Spleen (tissue), 11 donors: ENCODE measurements around the gene CNTNAP2. TPM values are rescaled to one million over a fixed set of nuclear protein-coding genes. Genes with fewer than 3 reads are reported as not detected.

Experiments used
- DNase-seq: peaks from one replicate; pipeline ENCODE4 v3.0.0-alpha.2; 2020
- H3K27ac ChIP-seq, 8 donors: fragments of 200-600 bp; sonication (generic) in 7 of 8; 1 replicate in 4 of 8; 2 replicates in 4 of 8; pipeline versions ENCODE4 v1.5.0 to v1.8.0; 2016 to 2021; ENCODE audit warnings: inconsistent platforms in 4 of 8, mild to moderate bottlenecking in 4 of 8, moderate library complexity in 1 of 8
- H3K27me3 ChIP-seq, 7 donors: fragments of 200-600 bp; sonication (generic) in 6 of 7; replicated peaks in 1 of 7; 1 replicate in 4 of 7; 2 replicates in 3 of 7; pipeline versions ENCODE4 v1.5.0 to v1.8.0; 2016 to 2021; ENCODE audit warnings: inconsistent platforms in 3 of 7, mild to moderate bottlenecking in 1 of 7
- H3K36me3 ChIP-seq, 6 donors: fragments of 200-600 bp; sonication (generic) in 5 of 6; 1 replicate in 4 of 6; 2 replicates in 2 of 6; pipeline versions ENCODE4 v1.5.0 to v1.8.0; 2016 to 2021; ENCODE audit warnings: inconsistent platforms in 2 of 6
- H3K4me1 ChIP-seq, 6 donors: fragments of 200-600 bp; sonication (generic) in 5 of 6; 1 replicate in 3 of 6; 2 replicates in 3 of 6; pipeline versions ENCODE4 v1.5.0 to v1.8.0; 2016 to 2021; ENCODE audit warnings: inconsistent platforms in 3 of 6
- H3K4me3 ChIP-seq, 8 donors: fragments of 200-600 bp; sonication (generic) in 7 of 8; 1 replicate in 4 of 8; 2 replicates in 4 of 8; pipeline versions ENCODE4 v1.5.0 to v1.8.0; 2016 to 2021; ENCODE audit warnings: inconsistent platforms in 4 of 8, mild to moderate bottlenecking in 4 of 8, moderate library complexity in 2 of 8
- H3K9me3 ChIP-seq, 8 donors: fragments of 200-600 bp; sonication (generic) in 7 of 8; 1 replicate in 4 of 8; 2 replicates in 4 of 8; pipeline versions ENCODE4 v1.5.0 to v1.8.0; 2016 to 2021; ENCODE audit warnings: inconsistent platforms in 4 of 8
- POLR2A ChIP-seq, 3 donors: fragments of 450-650 bp; IDR thresholded peaks; one replicate each; pipeline ENCODE4 v1.5.1; 2017; ENCODE audit warnings: antibody characterized with exemption in 3 of 3, mild to moderate bottlenecking in 1 of 3
- POLR2AphosphoS5 ChIP-seq, 3 donors: sonication (generic); formaldehyde crosslinking; IDR thresholded peaks; one replicate each; pipeline ENCODE4 v1.5.1; 2017; ENCODE audit warnings: antibody characterized with exemption in 3 of 3
- WGBS, 5 donors: extraction: QIAGEN DNeasy Blood & Tissue Kit in 3 of 5; methylation state at CpG; one replicate each; pipeline versions ENCODE4 v1.1.5 to v1.1.7; 2013 to 2018; 5-methylcytosine and 5-hydroxymethylcytosine counted together
- intact Hi-C: fragments of 100-400 bp; cut with DNase I; formaldehyde crosslinking; loops from one replicate; pipeline ENCODE4 v1.15.0; 2023; ENCODE audit warnings: low total_unique reads
- polyA plus RNA-seq, 3 donors: library from polyadenylated mRNA; stranded (reverse); fragments of 200-250 nt; gene quantifications; one replicate each; pipeline ENCODE4 v1.2.1, GENCODE V29; 2013
- total RNA-seq, 7 donors: library from RNA; depleted of rRNA in 3 of 7; stranded (reverse); fragments of >200 nt in 3 of 7; fragmentation: NEBNext Ultra II Directional in 4 of 7; extraction: Animal tissue kit (Norgen Biotek cat#: 25700) in 4 of 7; gene quantifications; one replicate each; pipeline versions ENCODE4 v1.1.0 to v1.2.1, GENCODE V29; 2016 to 2021
- TF ChIP-seq, protein P1 (sequence below), 11 experiments: fragments of 200-600 bp in 7 of 11; fragments of 450-650 bp in 4 of 11; sonication (generic) in 4 of 11; IDR thresholded peaks in 8 of 11; conservative IDR thresholded peaks in 3 of 11; 1 replicate in 7 of 11; 2 replicates in 4 of 11; pipeline versions ENCODE4 v1.4.0 to v1.8.0; 2016 to 2021; ENCODE audit warnings: antibody characterized with exemption in 11 of 11, inconsistent platforms in 4 of 11, mild to moderate bottlenecking in 1 of 11
- donor health status: healthy with polysubstance abuse.
- donor health status: DM: no; HTN: no; CAD: no; lungs with moderate emphysema.
- donor health status: DM: no; HTN: no; CAD: no.
- donor health status: Bipolar disorder and iron deficiency.
- donor health status: healthy.
- donor health status: DM: no; HTN: no; CAD: no.
- donor health status: DM: yes; HTN: yes; CAD: no.

CNTNAP2 gene
- total and polyA plus RNA-seq, 10 donors: 0.13 to 2.0 (median 0.82) TPM

DNA sequence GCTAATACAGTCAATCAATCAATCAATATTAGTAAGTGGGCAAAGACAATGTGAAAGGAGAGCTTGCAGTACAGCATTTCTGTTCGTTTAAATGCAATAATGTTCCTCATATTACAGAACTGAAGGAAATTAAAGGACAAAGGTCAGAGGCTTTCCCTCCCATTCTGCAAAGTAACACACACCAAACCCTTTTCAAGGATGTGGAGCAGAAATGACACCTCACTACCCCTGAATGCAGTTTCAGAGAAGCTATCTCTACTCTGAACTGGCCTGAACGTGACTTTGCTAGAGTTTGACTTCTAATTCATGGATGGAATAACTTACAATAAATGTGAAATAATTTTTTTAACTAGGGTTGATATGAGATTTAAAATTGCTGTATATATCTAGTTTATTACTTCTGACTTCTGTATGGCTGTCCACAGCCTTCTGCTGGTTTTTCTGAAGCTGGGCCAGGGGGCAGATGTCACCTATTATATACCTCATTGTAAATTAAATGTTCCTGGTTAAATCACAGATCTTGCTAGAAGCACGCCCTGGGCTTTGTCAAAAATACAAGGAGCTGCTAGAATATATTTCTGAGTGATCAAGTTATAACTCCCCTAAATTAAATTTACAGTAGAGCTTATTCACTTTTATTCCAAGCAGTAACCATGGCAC, 2317.1 kb downstream of the CNTNAP2 start:
- Histone ChIP-seq H3K4me3 (no peak overlapping the region), H3K4me1 (peaks cover 0 to 33% (median 4%) of the 10 kb centered on the region in 6 donors), H3K9me3 (peaks cover 0 to 8% (median 0%) of the 10 kb centered on the region in 8 donors), H3K36me3 (no peaks in the 10 kb centered on the region), H3K27ac (no peak overlapping the region), H3K27me3 (no peaks in the 10 kb centered on the region)
- WGBS, 5 donors: 73 to 82% (median 76%) methylated on average over 3 of the region's 3 CpGs
- DNase-seq: no peak
- intact Hi-C loops: no loop called here
- no peak for TF ChIP-seq POLR2AphosphoS5 (IDR thresholded peaks at IDR 0.05)
- TF ChIP-seq, protein P1, sequence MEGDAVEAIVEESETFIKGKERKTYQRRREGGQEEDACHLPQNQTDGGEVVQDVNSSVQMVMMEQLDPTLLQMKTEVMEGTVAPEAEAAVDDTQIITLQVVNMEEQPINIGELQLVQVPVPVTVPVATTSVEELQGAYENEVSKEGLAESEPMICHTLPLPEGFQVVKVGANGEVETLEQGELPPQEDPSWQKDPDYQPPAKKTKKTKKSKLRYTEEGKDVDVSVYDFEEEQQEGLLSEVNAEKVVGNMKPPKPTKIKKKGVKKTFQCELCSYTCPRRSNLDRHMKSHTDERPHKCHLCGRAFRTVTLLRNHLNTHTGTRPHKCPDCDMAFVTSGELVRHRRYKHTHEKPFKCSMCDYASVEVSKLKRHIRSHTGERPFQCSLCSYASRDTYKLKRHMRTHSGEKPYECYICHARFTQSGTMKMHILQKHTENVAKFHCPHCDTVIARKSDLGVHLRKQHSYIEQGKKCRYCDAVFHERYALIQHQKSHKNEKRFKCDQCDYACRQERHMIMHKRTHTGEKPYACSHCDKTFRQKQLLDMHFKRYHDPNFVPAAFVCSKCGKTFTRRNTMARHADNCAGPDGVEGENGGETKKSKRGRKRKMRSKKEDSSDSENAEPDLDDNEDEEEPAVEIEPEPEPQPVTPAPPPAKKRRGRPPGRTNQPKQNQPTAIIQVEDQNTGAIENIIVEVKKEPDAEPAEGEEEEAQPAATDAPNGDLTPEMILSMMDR (IDR thresholded peaks at IDR 0.05 in 8 of 11, conservative IDR thresholded peaks at IDR 0.05 in 3 of 11): no peak
- no peak for TF ChIP-seq POLR2A (IDR thresholded peaks at IDR 0.05)

- no peak overlapping the region for H3K27ac ChIP-seq
- no peak overlapping the region for H3K4me3 ChIP-seq
- H3K9me3 ChIP-seq: peaks cover 0 to 8% (median 0%) of the 10 kb centered on the region in 8 donors
- H3K4me1 ChIP-seq: peaks cover 0 to 33% (median 4%) of the 10 kb centered on the region in 6 donors
- H3K27me3 ChIP-seq: no peaks in the 10 kb centered on the region
- 86 to 98% (median 89%) methylated on average over 13 of the region's 13 CpGs for WGBS, 5 donors
- no peaks in the 10 kb centered on the region for H3K36me3 ChIP-seq
- TF ChIP-seq POLR2A (IDR thresholded peaks at IDR 0.05): no peak
- TF ChIP-seq, protein P1 (IDR thresholded peaks at IDR 0.05 in 8 of 11, conservative IDR thresholded peaks at IDR 0.05 in 3 of 11): no peak
- TF ChIP-seq POLR2AphosphoS5 (IDR thresholded peaks at IDR 0.05): no peak
- DNase-seq: no peak
- intact Hi-C loops: no loop called here
Observed at GRCh38 chr7:148434181-148434757, 2317.7 kb downstream of the CNTNAP2 start.

DNA sequence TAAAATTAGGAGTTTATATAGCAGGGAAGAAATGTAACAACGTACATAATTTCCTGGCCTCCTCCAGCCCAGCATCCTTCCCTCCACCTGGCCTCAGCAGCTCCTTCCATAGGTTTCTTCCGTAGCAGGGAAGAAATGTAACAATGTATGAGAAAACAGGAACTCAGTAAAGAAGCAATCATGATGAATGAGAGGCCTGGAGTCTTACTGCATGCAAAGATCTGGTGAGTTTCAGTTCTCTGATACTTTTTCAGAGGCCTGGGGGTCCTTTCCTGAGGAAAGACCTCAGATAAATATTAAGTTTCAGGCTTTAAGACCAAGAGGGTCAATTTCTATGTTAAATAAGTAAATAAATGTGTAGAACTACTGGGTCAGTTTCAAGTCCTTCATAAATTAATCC, 2318.3 kb downstream of the CNTNAP2 start:
- WGBS, 5 donors: 33 to 57% (median 51%) methylated on average over 2 of the region's 2 CpGs
- peaks cover 0 to 8% (median 0%) of the 10 kb centered on the region in 8 donors for H3K9me3 ChIP-seq
- no peak for DNase-seq
- intact Hi-C loops: no loop called here
- peaks cover 0 to 33% (median 4%) of the 10 kb centered on the region in 6 donors for H3K4me1 ChIP-seq
- TF ChIP-seq POLR2AphosphoS5 (IDR thresholded peaks at IDR 0.05) (no peak), POLR2A (IDR thresholded peaks at IDR 0.05) (no peak)
- TF ChIP-seq, protein P1 (IDR thresholded peaks at IDR 0.05 in 8 of 11, conservative IDR thresholded peaks at IDR 0.05 in 3 of 11): no peak
- H3K27ac ChIP-seq: peak overlapping the region in 1 of 8 donors; percentile 4
- no peaks in the 10 kb centered on the region for H3K36me3 ChIP-seq
- H3K4me3 ChIP-seq: no peak overlapping the region
- H3K27me3 ChIP-seq: no peaks in the 10 kb centered on the region

DNA sequence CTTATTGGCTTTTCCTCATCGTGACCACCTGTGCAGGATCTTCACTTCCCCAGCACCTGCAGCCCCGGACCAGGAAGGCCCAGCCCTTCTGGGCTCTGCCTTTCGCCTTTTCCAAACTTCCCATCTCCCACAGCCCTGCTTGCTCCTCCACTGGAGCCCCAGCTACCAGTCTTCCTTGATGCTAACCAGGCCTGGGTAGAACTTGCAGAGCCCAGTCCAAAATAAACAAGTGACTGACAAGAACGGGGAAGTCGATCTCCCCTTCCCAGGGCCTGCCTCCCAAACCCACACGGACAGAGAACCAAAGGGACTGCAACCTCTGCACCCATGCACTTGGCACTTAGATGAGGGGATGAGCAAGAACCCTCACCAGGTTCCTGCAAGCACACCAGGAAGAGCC, 2319.1 kb downstream of the CNTNAP2 start:
- peak overlapping the region in 1 of 8 donors; percentile 31 for H3K4me3 ChIP-seq
- H3K27me3 ChIP-seq: no peaks in the 10 kb centered on the region
- no peaks in the 10 kb centered on the region for H3K36me3 ChIP-seq
- H3K9me3 ChIP-seq: peaks cover 0 to 2% (median 0%) of the 10 kb centered on the region in 8 donors
- H3K27ac ChIP-seq: peak overlapping the region in 2 of 8 donors; percentile 4 to 8
- TF ChIP-seq, protein P1 (IDR thresholded peaks at IDR 0.05 in 8 of 11, conservative IDR thresholded peaks at IDR 0.05 in 3 of 11): no peak
- TF ChIP-seq POLR2A (IDR thresholded peaks at IDR 0.05) (no peak), POLR2AphosphoS5 (IDR thresholded peaks at IDR 0.05) (no peak)
- DNase-seq: no peak
- peaks cover 0 to 33% (median 4%) of the 10 kb centered on the region in 6 donors for H3K4me1 ChIP-seq
- intact Hi-C loops: no loop called here
- 52 to 66% (median 59%) methylated on average over 6 of the region's 6 CpGs for WGBS, 5 donors
